GM18499 (cell line): Measurements from ENCODE around the gene GCSH.

ENCODE experiments used
- ATAC-seq: cut with Tn5 transposase; IDR thresholded peaks from one replicate; pipeline ENCODE4 v1.9.1; 2021; ENCODE audit warnings: moderate number of reproducible peaks; ENCODE audit not compliant: insufficient read depth, unreplicated experiment

The GCSH gene

DNA sequence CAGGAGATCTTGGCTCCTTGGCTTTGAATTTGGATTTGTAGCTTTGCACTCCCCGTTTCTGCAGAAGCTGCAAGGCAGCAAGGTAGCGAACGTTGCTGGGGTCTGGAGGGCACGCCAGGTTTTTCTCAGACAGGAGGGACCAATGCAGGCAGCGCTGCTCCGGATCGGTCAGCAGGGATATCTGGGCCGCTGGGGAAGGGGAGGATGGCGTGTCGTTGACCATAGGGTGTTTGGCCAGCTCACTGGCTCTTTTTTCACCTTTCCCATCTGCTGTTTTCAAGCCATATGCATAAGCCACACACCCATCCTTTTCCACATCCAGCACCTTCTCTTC is 34.9 kb downstream of the GCSH start:
- ATAC-seq, result no peak

DNA sequence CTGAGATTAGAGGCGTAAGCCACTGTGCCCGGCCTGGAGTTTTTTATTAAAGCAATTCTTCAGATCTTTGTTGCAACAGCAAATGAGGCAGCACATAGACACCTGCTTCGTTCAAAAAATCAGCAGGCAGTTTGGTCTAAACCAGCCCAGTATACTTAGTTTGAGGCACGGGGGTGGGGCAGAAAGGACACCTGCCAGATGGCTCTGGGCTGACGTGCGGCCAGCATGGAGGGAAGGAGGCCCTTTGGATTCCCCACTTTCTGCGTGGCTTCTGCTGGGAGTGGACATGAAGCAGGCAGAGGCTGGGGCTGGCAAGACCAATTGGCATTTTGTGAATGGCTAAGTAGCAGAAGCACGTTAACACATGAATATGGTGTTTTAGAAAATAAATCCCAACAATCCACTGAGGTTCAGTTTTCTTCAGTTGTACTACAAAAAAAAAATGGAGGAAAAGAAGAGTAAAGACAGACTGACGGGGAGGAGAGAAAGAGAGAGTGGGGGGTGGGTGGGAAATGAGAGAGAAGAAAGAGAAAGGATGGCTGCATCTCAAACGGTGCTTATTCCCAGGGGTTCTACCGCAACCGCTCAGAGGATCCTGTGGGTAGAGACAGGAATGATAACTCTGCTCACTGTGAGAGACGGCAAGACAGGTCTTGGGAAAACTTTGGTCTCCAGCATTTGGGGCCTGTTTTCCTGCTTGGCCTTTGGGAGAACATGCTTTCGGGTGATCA is 35.5 kb downstream of the GCSH start:
- ATAC-seq, result no peak

DNA sequence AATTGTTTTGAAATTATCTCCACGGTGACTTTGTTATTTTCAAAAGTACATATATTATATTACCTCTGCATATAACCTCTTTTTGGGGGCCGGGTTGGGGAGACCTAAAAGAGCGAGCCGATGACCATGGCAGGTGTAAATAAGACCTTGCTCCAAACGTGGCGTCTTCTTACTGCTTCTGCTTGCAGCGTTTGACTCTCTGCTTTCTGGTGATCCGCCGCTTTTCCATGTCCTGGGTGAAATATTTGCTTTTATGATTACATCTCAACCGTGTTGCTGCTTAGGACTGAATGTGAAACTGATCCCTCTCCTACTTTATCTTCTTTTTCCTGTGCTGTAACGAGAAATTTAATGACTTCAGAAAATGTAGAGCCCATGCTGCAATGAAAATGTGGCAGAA is 42.4 kb downstream of the GCSH start:
- no peak for ATAC-seq

DNA sequence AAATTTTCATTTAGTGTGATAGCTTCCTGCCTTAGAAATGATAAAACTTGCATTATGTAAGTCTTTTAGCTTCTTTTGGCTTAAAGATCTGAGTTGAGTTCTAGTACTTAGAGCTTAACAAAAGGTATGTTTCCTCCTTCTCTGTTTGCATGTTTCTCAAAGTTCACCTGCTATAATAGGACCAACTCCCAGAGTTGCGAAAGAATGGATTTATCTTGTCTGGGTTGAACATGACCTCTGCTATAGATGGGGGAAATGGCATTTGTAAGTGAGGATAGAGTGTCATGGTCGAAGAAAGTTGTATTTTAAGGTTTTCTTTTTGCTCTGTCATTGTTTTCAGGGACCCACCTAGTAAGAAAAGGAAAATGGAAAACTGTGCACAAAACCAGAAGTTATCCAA is 53.4 kb downstream of the GCSH start:
- ATAC-seq, result no peak

DNA sequence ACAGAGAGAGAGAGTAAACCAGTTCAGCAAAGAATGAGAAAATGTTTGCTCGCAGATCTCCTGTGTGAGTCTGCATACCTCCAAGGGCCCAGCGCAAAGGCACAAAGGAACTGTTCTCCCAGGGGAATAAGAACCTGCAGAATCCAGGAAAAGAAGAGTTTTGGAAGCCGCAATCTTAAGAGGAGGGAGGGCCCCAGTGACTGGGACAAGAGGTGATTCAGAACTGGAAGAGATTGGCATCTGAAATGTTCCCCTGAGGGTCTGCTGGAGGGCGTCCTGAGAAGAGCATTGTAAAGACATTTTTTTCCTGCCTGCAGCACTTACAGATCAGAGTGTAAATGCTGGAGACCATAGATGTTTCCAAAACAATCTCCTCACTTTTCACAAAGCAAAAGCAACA is 54.5 kb downstream of the GCSH start:
- ATAC-seq, result no peak

DNA sequence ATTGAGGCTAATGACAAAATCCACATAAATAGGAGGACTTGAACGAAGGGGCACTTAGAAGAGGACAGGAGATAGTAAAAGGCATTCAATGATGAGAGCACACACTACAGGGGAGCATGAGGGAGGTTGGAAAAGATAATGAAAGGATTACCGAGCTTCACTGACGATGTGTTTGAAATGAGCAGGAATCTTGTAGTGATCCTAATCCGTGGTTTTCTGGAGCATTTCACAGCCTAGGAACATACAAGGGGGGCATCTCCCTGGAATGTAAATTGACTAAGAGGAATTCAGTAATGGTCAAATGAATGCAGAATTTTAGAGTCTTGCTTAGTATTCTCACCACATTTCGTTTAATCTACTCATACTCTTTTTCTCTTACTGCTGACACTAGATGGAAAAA is 55.4 kb downstream of the GCSH start:
- ATAC-seq, result no peak

DNA sequence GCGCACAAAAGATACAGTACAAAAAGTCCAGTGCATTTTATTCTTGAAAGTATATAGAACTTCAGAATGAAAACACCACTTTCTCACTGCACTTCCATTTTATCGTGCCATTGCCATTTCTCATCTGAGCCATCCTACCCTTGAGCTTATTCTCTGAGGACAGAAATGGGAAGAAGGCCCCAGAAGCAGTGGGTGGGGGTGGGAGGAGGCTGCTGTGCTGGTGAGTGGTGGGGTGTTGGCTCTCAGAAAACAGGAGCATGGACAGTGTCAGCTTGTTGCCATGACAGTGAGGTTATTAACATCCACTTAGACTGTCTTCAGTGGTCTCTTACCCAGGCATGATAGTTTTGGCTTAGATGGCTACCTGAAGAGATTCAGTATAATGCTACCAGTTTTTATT is 56.1 kb downstream of the GCSH start:
- ATAC-seq, result no peak

DNA sequence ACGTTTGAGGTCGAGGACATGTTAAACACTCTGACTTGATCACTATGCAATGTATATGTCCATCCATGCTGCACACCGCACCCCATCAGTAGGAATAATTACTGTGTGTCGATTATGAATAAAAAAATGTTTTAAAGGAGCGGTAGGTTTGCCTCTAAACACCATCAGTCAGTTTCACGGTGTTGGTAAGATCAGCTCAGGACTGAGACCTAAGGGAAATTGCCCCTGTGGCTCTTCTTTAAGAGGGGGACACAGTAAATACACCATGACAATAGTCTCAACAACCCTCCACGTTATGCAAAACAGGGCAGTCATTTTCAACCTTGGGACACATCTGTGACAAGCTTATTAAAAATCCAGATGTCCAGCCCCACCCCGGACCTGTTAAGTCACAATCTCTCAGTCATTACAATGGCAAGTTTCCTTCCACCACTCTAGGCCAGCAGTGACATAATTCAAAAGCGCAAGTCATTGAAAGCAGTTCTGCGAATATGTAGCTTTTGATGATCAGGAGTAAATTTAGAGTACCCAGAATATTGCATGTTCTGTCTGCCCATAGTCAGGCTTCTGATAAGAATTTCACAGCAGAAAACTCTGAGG is 59.3 kb downstream of the GCSH start:
- no peak for ATAC-seq

DNA sequence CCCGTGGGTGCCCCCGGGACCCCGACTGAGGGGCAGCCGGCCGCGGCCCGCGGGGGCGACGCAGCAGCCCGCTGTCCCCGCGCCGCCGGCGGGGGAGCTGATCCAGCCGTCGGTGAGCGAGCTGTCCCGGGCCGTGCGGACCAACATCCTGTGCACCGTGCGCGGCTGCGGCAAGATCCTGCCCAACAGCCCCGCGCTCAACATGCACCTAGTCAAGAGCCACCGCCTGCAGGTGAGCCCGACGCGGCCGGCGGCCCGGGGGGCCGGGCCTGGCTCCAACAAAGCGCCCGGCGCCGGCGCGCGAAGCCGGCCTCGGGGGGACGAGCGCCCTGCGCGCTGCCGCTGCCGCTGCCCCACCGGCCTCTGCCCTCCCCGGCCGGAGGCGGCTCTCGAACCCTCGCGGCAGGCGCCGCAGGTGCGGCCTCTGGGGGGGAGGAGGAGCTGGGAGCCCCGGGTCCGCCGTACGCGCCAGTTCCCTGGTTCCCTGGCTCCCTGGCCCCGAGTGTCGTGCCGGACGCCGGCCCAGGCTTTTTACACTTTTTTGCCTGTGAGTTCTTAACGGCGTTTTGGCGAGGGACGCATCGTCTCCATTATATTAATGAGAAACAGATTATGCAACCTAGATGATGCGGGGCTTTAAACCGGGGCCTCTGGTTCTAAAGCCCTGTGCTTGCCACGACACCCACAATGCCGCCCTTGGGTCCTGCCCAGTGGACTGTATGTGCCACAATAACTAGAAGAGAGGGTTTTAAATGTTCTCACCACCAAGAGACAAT is 60.0 kb downstream of the GCSH start:
- no peak for ATAC-seq

DNA sequence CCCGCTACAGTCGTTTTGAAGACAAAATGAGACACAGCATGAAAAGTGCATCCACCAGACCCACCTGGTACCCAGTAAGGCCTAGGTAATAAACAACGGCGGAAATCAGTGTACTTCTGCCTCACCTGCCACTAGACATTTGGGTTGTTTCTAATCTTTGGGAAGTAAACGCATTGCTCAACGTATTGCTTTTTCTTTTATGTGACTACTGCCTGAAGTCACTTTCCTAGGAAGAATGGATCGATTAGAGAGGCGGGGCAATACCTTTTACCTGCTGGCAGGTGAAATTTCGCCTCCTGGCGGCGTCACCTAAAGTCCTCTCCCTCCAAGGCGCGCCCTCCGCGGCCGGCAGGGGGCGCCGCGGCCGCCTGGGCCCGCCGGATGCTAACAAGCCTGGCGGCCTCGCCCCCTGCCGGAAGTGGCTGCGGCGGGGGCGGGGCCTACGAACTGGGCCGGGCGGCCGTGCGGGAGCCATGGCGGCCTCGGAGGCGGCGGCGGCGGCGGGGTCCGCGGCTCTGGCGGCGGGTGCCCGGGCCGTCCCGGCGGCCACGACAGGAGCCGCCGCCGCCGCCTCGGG is 60.7 kb downstream of the GCSH start, which contains the start of gene ATMIN:
Gene ATMIN (plus strand): TSS at position 445 of the 577 bp plus-strand sequence. CDS start 29 bp downstream, at position 474.
- ATAC-seq, result no peak
